HG02623 (cell line): ENCODE results near the gene GLI2.

ENCODE experiments used
- ATAC-seq: cut with Tn5 transposase; IDR thresholded peaks from one replicate; pipeline ENCODE4 v1.9.1; 2021; ENCODE audit warnings: moderate library complexity; ENCODE audit not compliant: unreplicated experiment

Gene GLI2

GRCh38 chr2:120735746-120736170 is at the start of gene GLI2:
TSS of gene GLI2 (plus strand) at chr2:120735868. CDS start at chr2:120797321, 61,453 bp downstream.
- no peak for ATAC-seq

GRCh38 chr2:120685974-120686297 is 49.7 kb upstream of the GLI2 start:
- ATAC-seq, result no peak

GRCh38 chr2:120686511-120687168 is 49.0 kb upstream of the GLI2 start:
- ATAC-seq, result no peak

- no peak for ATAC-seq
These were observed 48.5 kb upstream of the GLI2 start for GRCh38 chr2:120687210-120687609.

- ATAC-seq, result no peak
These were observed 45.1 kb upstream of the GLI2 start for GRCh38 chr2:120690521-120690920.

- no peak for ATAC-seq
These were observed 44.3 kb upstream of the GLI2 start for GRCh38 chr2:120691410-120691809.

- no peak for ATAC-seq
These were observed 43.0 kb upstream of the GLI2 start for GRCh38 chr2:120692691-120693090.

- no peak for ATAC-seq
These were observed 42.5 kb upstream of the GLI2 start for GRCh38 chr2:120693121-120693520.

GRCh38 chr2:120694034-120694433 is 41.6 kb upstream of the GLI2 start:
- ATAC-seq, result no peak

GRCh38 chr2:120697471-120697870 is 38.2 kb upstream of the GLI2 start:
- ATAC-seq, result no peak

GRCh38 chr2:120699292-120699691 is 36.4 kb upstream of the GLI2 start:
- ATAC-seq, result no peak

GRCh38 chr2:120700659-120701058 is 35.0 kb upstream of the GLI2 start:
- no peak for ATAC-seq

- ATAC-seq, result no peak
These were observed 34.6 kb upstream of the GLI2 start for GRCh38 chr2:120701096-120701495.

- ATAC-seq, result no peak
These were observed 34.2 kb upstream of the GLI2 start for GRCh38 chr2:120701499-120701898.

GRCh38 chr2:120702061-120702460 is 33.6 kb upstream of the GLI2 start:
- ATAC-seq, result no peak

- no peak for ATAC-seq
These were observed 32.9 kb upstream of the GLI2 start for GRCh38 chr2:120702801-120703200.

GRCh38 chr2:120703330-120703994 is 32.2 kb upstream of the GLI2 start:
- ATAC-seq, result no peak

- no peak for ATAC-seq
These were observed 31.0 kb upstream of the GLI2 start for GRCh38 chr2:120704696-120705095.

GRCh38 chr2:120707816-120708215 is 27.9 kb upstream of the GLI2 start:
- ATAC-seq, result no peak

GRCh38 chr2:120708944-120709607 is 26.6 kb upstream of the GLI2 start:
- ATAC-seq, result no peak

- ATAC-seq, result no peak
These were observed 26.0 kb upstream of the GLI2 start for GRCh38 chr2:120709608-120710041.

- no peak for ATAC-seq
These were observed 25.4 kb upstream of the GLI2 start for GRCh38 chr2:120710256-120710655.
